Sigmoid colon (tissue), 7 donors: ENCODE data around the gene SLC35E1. TPM values are rescaled to one million over a fixed set of nuclear protein-coding genes. Genes with fewer than 3 reads are reported as not detected.

ENCODE experiments used
- DNase-seq: peaks from one replicate; pipeline ENCODE4 v3.0.0-alpha.2; 2019
- H3K27ac ChIP-seq, 4 donors: fragments of 200-600 bp; sonication (generic); one replicate each; pipeline ENCODE4 v1.5.1; 2016 to 2019; ENCODE audit warnings: mild to moderate bottlenecking in 1 of 4
- H3K27me3 ChIP-seq, 3 donors: fragments of 200-600 bp; sonication (generic); one replicate each; pipeline ENCODE4 v1.5.1; 2019; ENCODE audit warnings: mild to moderate bottlenecking in 1 of 3
- H3K36me3 ChIP-seq, 4 donors: fragments of 200-600 bp; sonication (generic); one replicate each; pipeline ENCODE4 v1.5.1; 2016 to 2019
- H3K4me1 ChIP-seq, 4 donors: fragments of 200-600 bp; sonication (generic); one replicate each; pipeline ENCODE4 v1.5.1; 2017 to 2019
- H3K4me3 ChIP-seq, 4 donors: fragments of 200-600 bp; sonication (generic); one replicate each; pipeline ENCODE4 v1.5.1; 2017 to 2019; ENCODE audit warnings: mild to moderate bottlenecking in 2 of 4, moderate library complexity in 1 of 4
- H3K9me3 ChIP-seq, 4 donors: fragments of 200-600 bp in 3 of 4; sonication (generic) in 3 of 4; one replicate each; pipeline versions ENCODE4 v1.5.1 to v1.6.1; 2013 to 2019
- CTCF ChIP-seq, 4 experiments: fragments of 450-650 bp in 3 of 4; fragments of 200-600 bp in 1 of 4; IDR thresholded peaks; one replicate each; pipeline ENCODE4 v1.5.1; 2016 to 2019; ENCODE audit warnings: antibody characterized with exemption in 4 of 4, mild to moderate bottlenecking in 3 of 4, moderate library complexity in 2 of 4
- EP300 ChIP-seq, 4 donors: sonication (generic); formaldehyde crosslinking; IDR thresholded peaks; one replicate each; pipeline ENCODE4 v1.6.1; 2017; ENCODE audit warnings: antibody characterized with exemption in 4 of 4
- POLR2A ChIP-seq, 2 donors: fragments of 450-650 bp; IDR thresholded peaks; one replicate each; pipeline ENCODE4 v1.6.1; 2016; ENCODE audit warnings: antibody characterized with exemption in 2 of 2, mild to moderate bottlenecking in 2 of 2, moderate library complexity in 2 of 2
- POLR2AphosphoS5 ChIP-seq, 4 donors: sonication (generic); formaldehyde crosslinking; IDR thresholded peaks; one replicate each; pipeline ENCODE4 v1.6.1; 2017; ENCODE audit warnings: antibody characterized with exemption in 4 of 4
- WGBS, 2 donors: extraction: QIAGEN DNeasy Blood & Tissue Kit; methylation state at CpG; one replicate each; pipeline ENCODE4 v1.1.7; 2013; 5-methylcytosine and 5-hydroxymethylcytosine counted together
- intact Hi-C: fragments of 100-400 bp; cut with DNase I; formaldehyde crosslinking; loops from one replicate; pipeline ENCODE4 v1.15.1; 2023
- polyA plus RNA-seq, 3 donors: library from polyadenylated mRNA; stranded (reverse); fragments of 200-250 nt; gene quantifications; one replicate each; pipeline ENCODE4 v1.2.3, GENCODE V29; 2013
- total RNA-seq, 4 donors: library from RNA; depleted of rRNA; stranded (reverse); fragments of >200 nt; gene quantifications; one replicate each; pipeline ENCODE4 v1.1.0, GENCODE V29; 2016
- donor health status: healthy with polysubstance abuse.
- donor health status: Bipolar disorder and iron deficiency.
- donor health status: healthy.

Gene SLC35E1
- total and polyA plus RNA-seq, 7 donors = 9.7 to 27.4 (median 22.4) TPM

- 86 to 95% methylated on average over 6 of the region's 6 CpGs for WGBS, 2 donors
- H3K27me3 ChIP-seq = no peaks in the 10 kb centered on the region
- intact Hi-C loops = loop anchor here (5.0 kb wide), 1 partner anchor 32 kb away; the partner anchor contains the start of gene SLC35E1
- no peak for DNase-seq
- H3K4me3 ChIP-seq = no peak overlapping the region
- no peak for TF ChIP-seq POLR2A (IDR thresholded peaks at IDR 0.05)
- TF ChIP-seq CTCF (IDR thresholded peaks at IDR 0.05) = no peak
- no peaks in the 10 kb centered on the region for H3K36me3 ChIP-seq
- no peaks in the 10 kb centered on the region for H3K9me3 ChIP-seq
- peaks cover 0 to 59% (median 53%) of the 10 kb centered on the region in 4 donors for H3K4me1 ChIP-seq
- no peak overlapping the region for H3K27ac ChIP-seq
Observed at GRCh38 chr19:16604615-16605014, 32.4 kb upstream of the SLC35E1 start.

GRCh38 chr19:16603090-16603489, 30.9 kb upstream of the SLC35E1 start:
- no peaks in the 10 kb centered on the region for H3K36me3 ChIP-seq
- no peak overlapping the region for H3K4me3 ChIP-seq
- WGBS, 2 donors = 59 to 77% methylated on average over 3 of the region's 3 CpGs
- no peaks in the 10 kb centered on the region for H3K9me3 ChIP-seq
- TF ChIP-seq CTCF (IDR thresholded peaks at IDR 0.05) (no peak), POLR2AphosphoS5 (IDR thresholded peaks at IDR 0.05) (no peak), POLR2A (IDR thresholded peaks at IDR 0.05) (no peak), EP300 (IDR thresholded peaks at IDR 0.05) (no peak)
- no peak overlapping the region for H3K27ac ChIP-seq
- no peak for DNase-seq
- peaks cover 0 to 59% (median 52%) of the 10 kb centered on the region in 4 donors for H3K4me1 ChIP-seq
- H3K27me3 ChIP-seq = no peaks in the 10 kb centered on the region
- intact Hi-C loops = no loop called here

GRCh38 chr19:16601378-16602052, 29.3 kb upstream of the SLC35E1 start:
- Histone ChIP-seq H3K27me3 (no peaks in the 10 kb centered on the region), H3K9me3 (no peaks in the 10 kb centered on the region), H3K4me3 (no peak overlapping the region), H3K4me1 (peaks cover 0 to 54% (median 41%) of the 10 kb centered on the region in 4 donors), H3K27ac (no peak overlapping the region), H3K36me3 (no peaks in the 10 kb centered on the region)
- no peak for TF ChIP-seq POLR2AphosphoS5 (IDR thresholded peaks at IDR 0.05)
- TF ChIP-seq POLR2A (IDR thresholded peaks at IDR 0.05) = no peak
- no peak for TF ChIP-seq EP300 (IDR thresholded peaks at IDR 0.05)
- 92 to 95% methylated on average over 20 of the region's 20 CpGs for WGBS, 2 donors
- intact Hi-C loops = no loop called here
- DNase-seq = no peak

GRCh38 chr19:16600824-16601223, 28.6 kb upstream of the SLC35E1 start:
- no peak for DNase-seq
- peaks cover 0 to 47% (median 34%) of the 10 kb centered on the region in 4 donors for H3K4me1 ChIP-seq
- 95% methylated on average over 5 of the region's 5 CpGs for WGBS, 2 donors
- no peaks in the 10 kb centered on the region for H3K9me3 ChIP-seq
- H3K27me3 ChIP-seq = no peaks in the 10 kb centered on the region
- TF ChIP-seq POLR2A (IDR thresholded peaks at IDR 0.05) (no peak), EP300 (IDR thresholded peaks at IDR 0.05) (no peak), POLR2AphosphoS5 (IDR thresholded peaks at IDR 0.05) (no peak), CTCF (IDR thresholded peaks at IDR 0.05) (no peak)
- H3K36me3 ChIP-seq = no peaks in the 10 kb centered on the region
- no peak overlapping the region for H3K4me3 ChIP-seq
- no peak overlapping the region for H3K27ac ChIP-seq
- intact Hi-C loops = no loop called here

GRCh38 chr19:16599655-16600346, 27.6 kb upstream of the SLC35E1 start:
- no peaks in the 10 kb centered on the region for H3K27me3 ChIP-seq
- intact Hi-C loops = no loop called here
- H3K27ac ChIP-seq = no peak overlapping the region
- no peak overlapping the region for H3K4me3 ChIP-seq
- no peaks in the 10 kb centered on the region for H3K9me3 ChIP-seq
- DNase-seq = no peak
- WGBS, 2 donors = 89 to 93% methylated on average over 6 of the region's 6 CpGs
- peaks cover 0 to 37% (median 25%) of the 10 kb centered on the region in 4 donors for H3K4me1 ChIP-seq
- no peaks in the 10 kb centered on the region for H3K36me3 ChIP-seq
- TF ChIP-seq POLR2AphosphoS5 (IDR thresholded peaks at IDR 0.05) (no peak), POLR2A (IDR thresholded peaks at IDR 0.05) (no peak)
